HG02588 (cell line): Measurements from ENCODE around the gene RTTN.
"Not testable (repeated sequence)": the region's sequence is repeated elsewhere in the genome, so short reads cannot be mapped to it uniquely, and the experiment has no call there.

Experiments used
- ATAC-seq: cut with Tn5 transposase; IDR thresholded peaks from one replicate; pipeline ENCODE4 v1.9.1; 2021; ENCODE audit warnings: mild to moderate bottlenecking, moderate library complexity; ENCODE audit not compliant: unreplicated experiment

The RTTN gene

DNA sequence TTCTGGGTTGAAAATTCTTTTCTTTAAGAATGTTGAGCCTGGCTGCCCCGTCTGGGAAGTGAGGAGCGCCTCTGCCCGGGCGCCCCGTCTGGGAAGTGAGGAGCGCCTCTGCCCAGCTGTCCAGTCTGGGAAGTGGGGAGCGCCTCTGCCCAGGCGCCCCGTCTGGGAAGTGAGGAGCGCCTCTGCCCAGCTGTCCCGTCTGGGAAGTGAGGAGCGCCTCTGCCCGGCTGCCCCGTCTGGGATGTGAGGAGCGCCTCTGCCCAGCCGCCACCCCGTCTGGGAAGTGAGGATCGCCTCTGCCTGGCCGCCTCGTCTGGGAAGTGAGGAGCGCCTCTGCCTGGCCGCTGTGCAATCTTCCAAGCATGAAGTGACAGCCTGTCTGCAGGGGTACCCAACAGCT is 102.6 kb downstream of the RTTN start:
- ATAC-seq = not testable (repeated sequence)

DNA sequence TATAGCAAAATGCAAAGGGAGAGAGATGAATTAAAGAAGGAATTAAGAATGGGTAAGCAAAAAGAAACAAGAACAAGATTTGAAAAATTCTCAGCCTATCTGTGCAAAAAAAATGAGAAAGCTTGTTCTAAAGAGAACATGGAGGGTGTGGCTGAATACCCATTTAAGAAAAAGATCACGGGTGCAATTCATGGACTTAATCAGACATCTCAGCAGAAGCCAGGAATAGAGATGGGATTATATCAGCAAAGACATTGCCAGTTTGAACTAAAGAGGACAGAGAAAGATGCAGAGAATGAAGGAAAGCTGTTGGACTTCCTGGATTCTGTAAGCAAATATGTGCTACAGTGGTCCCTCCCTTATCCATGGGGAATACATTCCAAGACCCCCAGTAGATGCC is 115.6 kb downstream of the RTTN start:
- no peak for ATAC-seq

DNA sequence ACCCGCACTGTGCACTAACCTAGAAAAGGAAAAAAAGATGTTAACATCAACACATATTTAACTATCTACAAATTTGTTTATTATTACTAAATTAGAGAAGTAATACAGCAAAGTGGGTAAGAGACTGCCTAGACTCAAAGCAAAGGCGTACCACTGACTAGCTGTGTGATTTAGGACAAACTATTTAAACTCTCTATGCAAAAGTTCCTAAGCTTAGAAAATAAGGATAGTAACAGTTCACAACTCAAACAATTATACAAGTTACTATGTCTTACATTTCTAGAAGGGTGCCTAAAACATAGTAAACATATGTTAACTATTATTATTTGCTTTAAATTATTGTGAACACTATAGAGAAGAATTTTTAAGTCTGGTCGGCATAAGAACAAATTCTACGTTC is 119.4 kb downstream of the RTTN start:
- ATAC-seq = no peak

DNA sequence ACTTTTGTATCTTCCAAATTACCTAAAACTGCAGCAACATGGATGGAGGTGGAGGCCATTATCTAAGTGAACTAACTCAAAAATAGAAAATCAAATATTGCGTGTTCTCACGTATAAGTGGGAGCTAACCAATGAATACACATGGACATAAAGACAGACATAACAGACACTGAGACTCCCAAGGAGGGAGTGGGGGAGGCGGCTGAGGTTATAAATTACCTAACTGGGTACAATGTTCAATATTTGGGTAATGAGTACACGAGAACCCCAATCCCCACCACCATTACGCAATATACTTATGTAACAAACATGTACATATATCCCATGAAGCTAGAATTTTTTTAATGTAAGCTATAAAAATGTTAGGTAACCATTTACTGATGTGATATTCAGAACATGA is 119.8 kb downstream of the RTTN start:
- ATAC-seq = no peak

DNA sequence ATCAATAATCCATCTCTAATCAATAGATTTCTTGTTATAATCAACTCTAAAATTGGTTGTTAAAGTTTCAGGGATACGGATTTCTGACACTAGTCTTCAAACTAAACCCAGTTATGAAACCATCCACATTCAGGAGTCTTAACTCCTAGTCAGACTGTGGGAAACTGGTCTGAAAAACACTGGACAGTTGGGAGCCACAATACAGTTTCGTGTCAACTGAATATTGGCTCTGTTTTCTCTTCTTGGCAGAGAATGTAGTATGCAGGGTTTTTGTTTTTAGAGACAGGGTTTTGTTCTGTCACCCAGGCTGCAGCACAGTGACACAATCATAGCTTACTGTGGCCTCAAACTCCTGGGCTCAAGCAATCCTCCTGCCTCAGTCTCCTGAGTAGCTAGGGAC is 123.1 kb downstream of the RTTN start:
- no peak for ATAC-seq

DNA sequence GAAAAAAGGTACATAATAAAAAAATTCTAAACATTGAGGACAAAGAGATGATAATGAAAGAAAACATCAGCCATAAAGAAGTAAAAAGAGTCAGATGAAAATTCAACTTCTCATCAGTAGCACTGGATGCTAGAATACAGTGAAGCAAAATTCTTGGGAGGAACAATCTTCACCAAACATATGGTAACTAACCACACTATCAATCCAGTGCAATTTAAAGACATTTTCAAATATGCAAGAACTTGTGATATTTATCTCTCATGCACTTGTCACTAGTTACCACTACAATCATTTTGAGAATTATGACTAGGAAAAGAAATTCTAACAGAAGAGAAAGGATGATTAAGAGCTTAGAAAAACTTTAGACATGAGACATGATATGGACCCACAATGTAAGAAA is 127.4 kb downstream of the RTTN start:
- ATAC-seq = no peak

DNA sequence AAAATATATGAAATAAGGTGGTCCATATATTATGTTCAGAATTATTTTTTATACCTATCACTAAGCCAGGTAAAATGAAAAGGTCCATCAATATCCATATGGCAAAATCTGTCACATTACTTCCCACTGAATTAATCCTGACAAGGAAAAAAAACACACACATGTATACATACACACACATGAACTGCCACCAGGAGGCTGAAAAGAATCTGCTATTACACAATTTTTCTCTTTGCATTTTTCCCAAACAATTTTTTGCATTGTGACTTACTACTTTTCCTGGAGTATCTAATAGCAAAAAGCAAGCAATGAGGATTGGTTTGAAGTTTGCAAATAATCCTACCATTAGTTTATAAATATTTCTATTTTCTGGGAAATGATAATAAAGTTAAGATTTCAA is 129.6 kb downstream of the RTTN start:
- no peak for ATAC-seq

DNA sequence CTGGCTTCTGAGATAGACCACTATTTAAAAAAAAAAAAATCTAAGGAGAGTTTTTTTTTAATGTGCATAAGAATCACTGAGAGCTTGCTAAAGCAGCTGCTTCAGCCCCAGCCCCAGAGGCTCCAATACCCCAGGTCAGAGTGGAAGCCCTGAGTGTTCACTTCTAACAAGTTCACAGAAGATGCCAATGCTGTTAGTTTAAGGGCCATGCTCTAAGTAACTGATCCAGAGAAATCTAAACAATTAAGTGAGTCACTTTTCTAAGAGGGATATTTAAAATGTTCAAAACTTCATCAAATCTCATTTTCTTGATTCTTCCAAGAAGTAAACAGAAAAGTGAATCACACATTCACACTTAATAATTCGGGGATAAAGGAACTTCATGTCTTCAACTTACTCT is 131.4 kb downstream of the RTTN start:
- ATAC-seq = no peak

DNA sequence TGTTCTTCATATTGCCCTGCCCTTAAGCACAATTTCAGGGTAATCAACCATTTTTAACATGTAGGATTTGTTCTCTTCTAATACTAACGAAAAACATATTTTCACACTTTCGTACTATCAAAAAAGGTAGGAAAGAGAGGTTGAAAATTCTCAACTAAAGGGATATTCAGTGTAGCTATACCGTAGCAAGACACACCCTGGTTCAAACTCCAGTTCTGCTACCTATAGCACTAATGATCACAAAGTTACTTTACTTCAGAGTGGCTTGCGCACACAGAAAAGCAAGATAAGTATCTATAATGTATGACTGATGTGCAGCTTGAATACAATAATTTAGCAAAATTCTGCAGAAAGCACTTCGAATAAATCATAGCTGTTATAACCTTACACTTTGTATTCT is 132.1 kb downstream of the RTTN start:
- ATAC-seq = no peak

DNA sequence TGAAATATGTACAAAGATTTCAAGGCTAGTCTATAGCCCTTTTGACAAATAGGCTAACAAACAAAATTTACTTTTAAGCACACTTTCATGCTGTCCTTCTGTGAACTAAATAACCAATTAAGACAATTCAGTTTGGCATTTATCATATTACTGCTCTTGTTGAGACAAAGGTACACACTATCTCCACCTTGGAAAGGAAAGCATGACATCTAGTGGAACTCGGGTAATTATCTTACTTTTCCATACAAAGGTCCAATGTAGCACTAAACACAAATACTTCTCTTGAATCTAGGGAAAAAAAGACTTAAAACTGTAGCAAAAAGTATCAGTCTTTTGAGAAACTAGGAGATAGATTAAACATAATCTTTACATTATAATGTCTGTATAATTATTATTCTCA is 132.8 kb downstream of the RTTN start:
- ATAC-seq = no peak

DNA sequence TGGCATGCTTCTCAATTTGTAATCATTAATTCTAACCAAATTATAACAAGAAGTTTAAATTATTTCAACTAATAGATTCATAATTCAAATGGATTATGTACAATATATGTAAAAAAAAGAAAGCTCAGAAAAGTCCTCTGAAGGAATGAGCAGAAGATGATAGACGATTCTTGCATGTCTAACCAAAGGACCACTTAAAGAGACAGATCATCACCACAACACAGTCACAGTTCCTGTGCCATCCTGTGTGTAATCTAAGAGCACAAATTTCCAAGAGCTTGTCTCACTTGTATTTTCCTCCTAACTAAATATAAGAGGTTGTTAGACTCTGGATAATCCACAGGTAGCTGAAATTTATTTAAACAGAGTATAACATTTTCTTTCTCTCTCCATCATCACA is 135.5 kb downstream of the RTTN start:
- ATAC-seq = no peak

DNA sequence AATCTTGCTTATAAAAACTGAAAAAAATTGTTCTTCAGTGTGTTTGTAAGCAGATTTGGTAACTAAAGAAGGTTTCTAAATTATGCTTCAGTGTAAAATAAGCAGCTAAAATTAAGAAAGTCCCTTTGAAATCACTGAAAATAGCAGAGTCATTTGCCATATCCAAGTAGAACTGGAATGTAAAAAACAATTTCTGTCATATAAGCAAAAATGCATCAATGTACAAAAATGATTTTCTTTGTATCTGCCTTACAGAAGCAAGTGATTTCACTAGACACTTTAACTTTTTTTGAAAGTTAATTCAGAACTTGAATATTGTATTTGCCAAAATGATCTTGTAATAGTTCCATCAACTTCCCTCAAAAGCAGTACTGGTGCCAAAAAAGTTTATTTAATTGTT is 136.1 kb downstream of the RTTN start:
- ATAC-seq = no peak

DNA sequence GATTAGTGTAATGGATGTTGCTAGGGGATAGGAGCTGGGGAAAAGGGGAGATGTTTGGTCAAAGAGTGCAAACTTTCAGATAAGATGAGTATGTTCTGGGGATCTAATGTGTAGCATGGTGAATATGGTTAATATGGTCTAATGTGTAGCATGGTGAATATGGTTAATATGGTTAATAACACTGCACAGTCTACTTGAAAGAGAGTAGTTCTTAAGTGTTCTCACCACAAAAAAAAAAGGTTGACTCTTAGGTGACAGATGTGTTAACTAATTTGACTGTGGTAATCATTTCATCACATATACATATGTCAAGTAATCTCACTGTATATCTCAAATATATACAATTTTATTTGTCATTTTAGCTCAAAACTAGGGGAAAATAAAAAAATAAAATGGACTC is 136.5 kb downstream of the RTTN start:
- ATAC-seq = no peak

DNA sequence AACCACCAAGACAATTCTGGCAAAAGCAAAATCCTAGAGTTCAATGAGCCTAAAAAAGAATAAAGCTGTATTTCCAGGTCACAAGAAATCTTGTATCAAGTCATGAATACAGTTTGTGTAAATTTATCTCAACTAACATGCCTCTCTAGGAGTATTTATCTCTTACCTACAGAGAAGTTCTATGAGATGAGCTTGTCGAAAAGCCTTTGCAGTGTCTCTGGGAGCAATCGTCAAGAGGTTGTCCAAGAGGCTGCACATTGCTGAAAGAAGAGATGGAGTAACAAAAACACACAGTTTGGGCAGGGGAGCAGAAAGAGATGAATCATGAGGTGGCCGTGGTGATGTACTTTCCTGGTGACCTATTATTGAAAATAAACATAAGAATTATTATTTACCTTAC is 145.8 kb downstream of the RTTN start:
- ATAC-seq = no peak

DNA sequence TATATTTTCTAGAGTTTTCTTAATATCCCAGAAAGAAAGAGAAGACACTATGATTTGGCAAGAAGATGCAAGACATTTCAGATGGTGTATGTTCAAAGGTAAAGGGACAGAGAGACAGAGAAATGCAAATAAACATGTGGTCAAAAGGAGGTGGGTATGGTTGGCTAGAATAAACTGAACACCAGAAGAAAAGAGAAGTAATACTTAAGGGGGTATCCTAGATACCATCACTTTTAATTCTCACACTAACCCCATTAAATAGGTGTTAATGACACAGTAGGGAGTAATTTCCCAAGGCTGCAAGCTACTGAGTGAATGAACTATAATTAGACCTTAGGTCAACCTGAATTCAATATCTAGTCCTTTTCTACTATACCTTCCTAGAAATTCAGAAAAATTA is 146.6 kb downstream of the RTTN start:
- ATAC-seq = peak; percentile 100

DNA sequence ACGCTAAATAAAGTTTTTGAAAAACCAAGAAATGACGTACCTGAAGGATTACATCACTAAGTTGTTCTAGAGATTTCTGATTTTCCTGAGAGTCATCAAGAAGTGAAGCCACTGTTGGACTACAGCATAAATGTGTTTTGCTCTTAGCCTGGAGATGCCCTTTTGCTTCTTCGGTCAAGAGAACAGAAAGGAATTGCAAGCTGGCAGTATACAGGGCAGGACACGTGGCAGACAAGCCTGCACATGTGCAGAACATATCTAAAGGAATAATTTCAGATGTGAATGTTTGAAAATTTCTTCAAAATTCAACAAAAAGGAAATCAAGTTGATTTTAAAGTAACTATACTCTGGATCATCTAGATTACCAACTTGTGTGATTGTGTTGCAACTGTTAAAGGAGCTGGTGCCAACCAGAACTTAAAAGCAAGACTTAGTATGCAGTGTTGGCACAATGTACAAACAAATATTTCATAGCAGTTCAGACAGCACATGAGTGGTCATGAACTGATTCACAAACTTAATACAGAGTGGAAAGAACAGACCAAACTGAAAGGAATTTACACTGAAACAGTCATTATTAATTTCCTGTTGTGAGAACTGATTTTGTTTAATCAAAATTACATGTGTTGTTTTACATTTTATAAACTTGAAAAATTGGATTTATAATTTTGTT is 157.4 kb downstream of the RTTN start:
- ATAC-seq = no peak

DNA sequence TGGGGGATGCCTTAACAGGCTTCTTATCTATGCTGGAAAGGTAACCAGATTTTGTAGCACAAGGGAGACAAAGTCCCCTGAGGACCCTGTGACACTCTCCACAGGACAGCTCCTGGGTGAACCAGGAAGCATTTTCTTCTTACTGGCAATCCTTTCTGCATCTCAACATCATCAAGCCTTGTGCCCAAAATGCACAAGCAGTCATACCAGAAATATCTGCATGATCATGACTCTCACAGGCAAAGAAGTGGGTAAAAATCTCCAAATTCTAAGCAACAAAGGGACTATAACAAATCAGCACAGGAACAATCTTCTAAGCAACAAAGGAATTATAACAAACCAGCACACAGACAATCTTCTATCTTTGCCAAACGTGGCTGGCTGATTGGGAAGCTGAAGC is 158.7 kb downstream of the RTTN start:
- ATAC-seq = no peak

DNA sequence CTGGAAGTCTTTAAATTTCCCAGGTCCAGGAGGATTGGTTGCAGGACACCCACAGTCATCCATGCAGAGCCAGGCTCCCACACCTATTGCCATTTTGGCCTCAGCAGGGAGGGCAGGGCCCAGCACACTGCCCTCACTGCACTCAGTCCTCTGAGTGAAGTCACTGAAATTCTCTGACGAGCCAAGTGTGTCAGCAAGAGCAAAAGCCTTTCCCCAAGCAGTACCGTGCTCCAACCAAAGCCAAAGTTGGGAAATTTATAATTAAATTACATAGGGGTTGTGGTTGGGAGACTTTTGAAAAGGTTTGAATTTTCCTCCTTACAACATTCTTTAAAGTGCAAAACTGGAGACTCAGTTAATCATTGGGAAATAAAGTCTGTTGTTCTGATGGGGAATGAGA is 159.3 kb downstream of the RTTN start:
- no peak for ATAC-seq

DNA sequence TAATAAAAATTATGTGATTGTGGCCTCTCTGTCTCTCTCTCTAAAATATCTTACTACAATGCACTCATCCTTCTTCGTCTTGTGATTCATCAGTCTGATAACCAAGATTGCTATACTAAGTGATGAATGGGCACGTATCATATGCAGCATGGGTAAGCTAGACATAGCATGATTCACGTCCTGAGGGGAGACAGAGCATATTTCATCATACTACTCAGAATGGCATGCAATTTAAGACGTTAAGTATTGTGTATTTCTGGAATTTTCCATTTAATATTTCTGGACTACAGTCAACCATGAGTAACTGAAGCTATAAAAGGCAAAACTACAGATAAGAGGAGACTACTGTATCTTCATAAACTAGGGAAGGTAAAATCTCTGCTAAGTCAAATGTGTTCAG is 160.9 kb downstream of the RTTN start:
- no peak for ATAC-seq

DNA sequence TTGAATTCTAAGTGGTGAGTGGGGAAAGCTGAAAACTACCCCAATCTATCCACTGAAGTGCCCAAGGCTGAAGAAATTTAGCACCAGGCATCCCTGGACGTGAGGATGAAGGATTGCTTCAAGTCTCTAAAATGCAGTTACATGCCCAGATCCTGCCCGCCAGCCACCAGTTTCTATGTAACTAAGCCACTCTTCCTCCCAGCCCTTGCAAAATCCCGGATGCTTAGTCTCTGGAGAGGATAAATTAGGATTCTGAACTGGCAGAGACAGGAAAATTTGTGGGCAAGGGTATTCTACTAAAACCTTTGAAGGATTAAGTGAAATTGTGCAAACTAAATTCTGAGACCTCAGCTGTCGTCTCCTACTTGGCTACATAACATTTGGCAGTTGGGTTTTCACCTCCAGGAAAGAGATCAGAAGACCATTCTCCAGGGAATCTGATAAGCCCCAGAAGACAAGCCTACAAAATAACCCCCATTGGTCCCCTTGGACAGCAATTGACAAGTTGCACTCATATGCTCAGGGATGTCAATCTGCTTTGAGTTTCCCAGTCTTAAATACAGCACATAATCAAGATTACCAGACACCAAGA is 163.9 kb downstream of the RTTN start:
- ATAC-seq = no peak

DNA sequence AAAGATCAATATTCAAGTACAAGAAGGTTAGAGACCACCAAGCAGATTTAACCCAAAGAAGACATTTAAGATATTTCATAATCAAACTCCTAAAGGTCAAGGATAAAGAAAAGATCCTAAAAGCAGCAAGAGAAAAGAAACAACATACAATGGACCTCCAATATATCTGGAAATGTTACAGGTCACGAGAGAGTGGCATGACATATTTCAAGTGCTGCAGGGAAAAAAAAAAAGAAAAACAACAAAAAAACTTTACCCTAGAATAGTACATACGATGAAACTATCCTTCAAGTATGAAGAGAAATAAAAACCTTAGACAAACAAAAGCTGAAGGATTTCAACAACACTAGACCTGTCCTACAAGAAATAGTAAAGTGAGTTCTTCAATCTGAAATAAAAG is 166.3 kb downstream of the RTTN start:
- ATAC-seq = no peak

DNA sequence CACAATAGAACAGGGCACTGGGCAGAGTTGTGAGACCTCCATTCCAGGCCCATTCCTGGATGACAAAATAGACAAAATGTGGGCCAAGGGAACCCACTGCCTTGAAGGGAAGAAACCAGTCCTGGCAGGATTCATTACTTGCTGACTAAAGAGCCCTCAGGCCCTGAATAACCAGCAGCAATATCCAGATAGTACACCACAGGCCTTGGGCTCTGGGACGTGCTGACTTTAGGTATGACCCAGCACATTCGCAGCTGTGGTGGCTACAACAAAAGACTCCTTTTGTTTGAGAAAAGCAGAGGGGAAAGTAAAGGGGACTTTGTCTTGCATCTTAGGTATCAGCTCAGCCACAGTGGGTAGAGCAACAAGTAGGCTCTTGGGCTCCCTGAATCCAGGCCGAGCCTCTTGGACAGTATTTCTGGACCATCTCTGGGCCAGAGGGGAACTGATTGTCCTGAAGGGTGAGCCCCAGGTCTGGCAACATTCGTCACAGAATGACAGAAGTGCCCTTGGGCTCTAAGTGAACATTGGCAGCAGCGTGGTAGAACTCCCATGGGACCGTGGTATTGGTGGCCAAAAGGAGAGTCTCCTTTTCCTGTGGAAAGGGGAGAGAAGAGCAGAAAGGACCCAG is 167.9 kb downstream of the RTTN start:
- ATAC-seq = no peak
